Testis (tissue), 2 donors: ENCODE results near the gene SPATA1.

Experiments
- CTCF ChIP-seq, 3 experiments: fragments of 450-650 bp in 2 of 3; fragments of 200-600 bp in 1 of 3; sonication (generic) in 1 of 3; IDR thresholded peaks; one replicate each; pipeline ENCODE4 v1.5.1; 2016 to 2019; ENCODE audit warnings: antibody characterized with exemption in 3 of 3, mild to moderate bottlenecking in 2 of 3, moderate library complexity in 1 of 3
- POLR2A ChIP-seq: fragments of 450-650 bp; IDR thresholded peaks from one replicate; pipeline ENCODE4 v1.6.1; 2017; ENCODE audit warnings: antibody characterized with exemption, mild to moderate bottlenecking, moderate library complexity

GRCh38 chr1:84613887-84614286 is 107.7 kb downstream of the SPATA1 start:
- no peak for TF ChIP-seq POLR2A
- no peak for TF ChIP-seq CTCF (IDR thresholded peaks at IDR 0.05)
